Gastroesophageal sphincter (tissue), 3 donors: ENCODE results near the gene LRRFIP1.

ENCODE experiments used
- EP300 ChIP-seq: sonication (generic); formaldehyde crosslinking; IDR thresholded peaks from one replicate; pipeline ENCODE4 v1.6.1; 2017; ENCODE audit warnings: antibody characterized with exemption, mild to moderate bottlenecking
- POLR2A ChIP-seq, 2 donors: fragments of 450-650 bp; IDR thresholded peaks; one replicate each; pipeline ENCODE4 v1.6.1; 2017; ENCODE audit warnings: antibody characterized with exemption in 2 of 2, mild to moderate bottlenecking in 2 of 2, moderate library complexity in 1 of 2
- POLR2AphosphoS5 ChIP-seq: sonication (generic); formaldehyde crosslinking; IDR thresholded peaks from one replicate; pipeline ENCODE4 v1.6.1; 2017; ENCODE audit warnings: antibody characterized with exemption
- TF ChIP-seq, protein P1 (sequence below), 4 experiments: fragments of 200-600 bp in 2 of 4; fragments of 450-650 bp in 2 of 4; sonication (generic) in 1 of 4; IDR thresholded peaks; one replicate each; pipeline ENCODE4 v1.5.1; 2017 to 2019; ENCODE audit warnings: antibody characterized with exemption in 4 of 4, mild to moderate bottlenecking in 2 of 4, moderate library complexity in 2 of 4

DNA sequence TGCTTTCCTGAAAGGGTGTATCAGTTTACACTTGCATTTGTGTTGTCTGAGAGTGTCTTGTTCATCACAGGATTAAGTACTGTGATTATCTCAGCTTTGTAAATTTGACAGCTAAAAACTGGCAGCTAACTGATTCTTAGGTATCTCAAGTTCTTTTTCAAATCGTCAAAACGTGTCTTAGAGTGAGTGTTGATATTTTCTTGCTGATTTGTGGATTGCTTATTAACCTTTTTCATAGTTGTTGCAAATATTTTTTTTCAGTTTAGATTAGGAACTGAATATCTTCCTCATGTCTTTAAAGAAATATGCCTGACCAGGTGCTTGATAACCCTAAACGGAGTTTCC is 41.9 kb downstream of the LRRFIP1 start:
- TF ChIP-seq, protein P1, sequence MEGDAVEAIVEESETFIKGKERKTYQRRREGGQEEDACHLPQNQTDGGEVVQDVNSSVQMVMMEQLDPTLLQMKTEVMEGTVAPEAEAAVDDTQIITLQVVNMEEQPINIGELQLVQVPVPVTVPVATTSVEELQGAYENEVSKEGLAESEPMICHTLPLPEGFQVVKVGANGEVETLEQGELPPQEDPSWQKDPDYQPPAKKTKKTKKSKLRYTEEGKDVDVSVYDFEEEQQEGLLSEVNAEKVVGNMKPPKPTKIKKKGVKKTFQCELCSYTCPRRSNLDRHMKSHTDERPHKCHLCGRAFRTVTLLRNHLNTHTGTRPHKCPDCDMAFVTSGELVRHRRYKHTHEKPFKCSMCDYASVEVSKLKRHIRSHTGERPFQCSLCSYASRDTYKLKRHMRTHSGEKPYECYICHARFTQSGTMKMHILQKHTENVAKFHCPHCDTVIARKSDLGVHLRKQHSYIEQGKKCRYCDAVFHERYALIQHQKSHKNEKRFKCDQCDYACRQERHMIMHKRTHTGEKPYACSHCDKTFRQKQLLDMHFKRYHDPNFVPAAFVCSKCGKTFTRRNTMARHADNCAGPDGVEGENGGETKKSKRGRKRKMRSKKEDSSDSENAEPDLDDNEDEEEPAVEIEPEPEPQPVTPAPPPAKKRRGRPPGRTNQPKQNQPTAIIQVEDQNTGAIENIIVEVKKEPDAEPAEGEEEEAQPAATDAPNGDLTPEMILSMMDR (IDR thresholded peaks at IDR 0.05) = no peak
- TF ChIP-seq EP300 = no peak
- no peak for TF ChIP-seq POLR2A (IDR thresholded peaks at IDR 0.05)
- no peak for TF ChIP-seq POLR2AphosphoS5
